ENCODE results near the gene SH3RF3.

The SH3RF3 gene

DNA sequence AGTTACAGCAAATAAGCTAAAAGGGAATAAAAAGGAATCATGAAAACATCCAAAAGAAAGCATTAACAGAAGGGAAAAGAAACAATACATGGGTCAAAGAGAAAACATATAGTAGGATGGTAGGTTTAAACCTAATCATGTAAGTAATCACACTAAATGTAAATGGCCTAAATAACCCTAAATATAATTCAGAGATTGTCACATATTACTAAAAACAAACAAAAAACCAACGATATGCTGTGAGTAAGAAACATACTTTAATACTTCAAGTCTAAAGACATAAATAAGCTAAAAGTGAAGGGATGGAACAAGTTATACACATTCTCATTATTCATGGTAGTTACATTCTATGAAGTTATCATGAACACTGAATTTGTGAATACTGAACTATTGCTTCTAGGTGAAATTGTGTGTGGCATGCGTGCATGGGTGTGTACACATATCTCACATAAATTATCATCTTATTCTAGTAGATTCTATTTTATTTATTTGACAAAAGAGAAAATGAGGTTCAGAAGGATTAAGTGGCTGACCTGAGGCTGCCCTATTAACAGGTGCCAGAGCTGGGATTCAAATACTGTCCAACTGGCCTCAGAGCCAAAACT, 313.8 kb downstream of the SH3RF3 start:
- DNase-seq, result no peak

DNA sequence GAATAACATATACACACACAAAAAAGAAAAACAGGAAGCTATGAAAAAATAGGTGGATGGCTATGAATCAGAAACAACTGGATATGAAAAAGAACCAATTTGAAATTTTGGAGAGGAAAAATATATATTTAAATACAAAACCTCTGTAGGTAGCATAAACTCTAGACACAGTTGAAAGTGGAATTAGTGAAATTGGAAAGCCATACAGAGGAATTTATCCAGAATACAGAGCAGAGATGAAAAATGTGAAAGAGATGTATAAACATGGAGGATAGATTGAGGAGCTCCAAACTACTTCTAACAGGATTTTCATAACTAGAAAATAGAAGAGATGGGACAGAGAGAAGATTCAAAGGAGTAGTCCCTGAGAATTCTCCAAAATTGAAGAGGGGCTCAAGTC, 315.9 kb downstream of the SH3RF3 start:
- no peak for DNase-seq

GRCh38 chr2:109446278-109447131, 317.5 kb downstream of the SH3RF3 start:
- no peak for DNase-seq

GRCh38 chr2:109447251-109447661, 318.3 kb downstream of the SH3RF3 start:
- no peak for DNase-seq

GRCh38 chr2:109447776-109448175, 318.8 kb downstream of the SH3RF3 start:
- DNase-seq, result no peak

GRCh38 chr2:109448207-109448606, 319.2 kb downstream of the SH3RF3 start:
- no peak for DNase-seq

DNA sequence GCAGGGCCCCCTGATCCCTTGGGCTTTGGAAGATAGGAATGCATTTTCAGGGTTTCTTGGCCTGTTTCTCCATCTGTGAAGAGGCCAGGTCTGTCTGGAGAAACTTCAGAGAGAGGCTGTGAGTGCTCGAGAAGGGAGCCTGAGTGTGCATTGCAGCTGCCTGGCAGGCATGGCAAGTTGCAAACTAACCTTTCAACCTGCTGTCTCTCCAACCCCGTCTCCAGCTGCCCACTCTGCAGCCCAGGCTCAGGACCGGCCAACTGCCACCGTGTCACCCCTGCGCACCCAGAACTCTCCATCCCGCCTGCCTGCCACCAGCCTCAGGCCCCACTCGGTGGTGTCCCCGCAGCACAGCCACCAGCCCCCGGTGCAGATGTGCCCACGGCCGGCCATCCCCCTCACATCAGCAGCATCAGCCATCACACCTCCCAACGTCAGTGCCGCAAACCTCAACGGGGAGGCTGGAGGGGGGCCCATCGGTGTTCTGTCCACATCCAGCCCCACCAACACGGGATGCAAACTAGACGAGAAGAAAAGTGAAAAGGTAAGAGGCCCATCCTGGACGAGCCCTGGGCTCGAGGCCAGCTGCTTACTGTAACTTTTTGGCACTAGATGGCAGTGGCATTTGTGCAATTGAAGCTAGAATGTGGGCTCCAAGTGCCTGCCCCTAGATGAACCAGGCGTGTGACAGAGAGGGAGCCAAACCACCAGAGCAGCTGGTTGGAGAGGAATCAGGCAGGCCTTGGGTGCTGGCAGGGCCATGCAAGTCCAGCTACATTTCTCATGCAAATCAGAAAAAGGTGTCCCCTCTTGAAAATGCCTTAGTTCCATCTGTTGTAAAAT, 320.2 kb downstream of the SH3RF3 start:
- no peak for DNase-seq

DNA sequence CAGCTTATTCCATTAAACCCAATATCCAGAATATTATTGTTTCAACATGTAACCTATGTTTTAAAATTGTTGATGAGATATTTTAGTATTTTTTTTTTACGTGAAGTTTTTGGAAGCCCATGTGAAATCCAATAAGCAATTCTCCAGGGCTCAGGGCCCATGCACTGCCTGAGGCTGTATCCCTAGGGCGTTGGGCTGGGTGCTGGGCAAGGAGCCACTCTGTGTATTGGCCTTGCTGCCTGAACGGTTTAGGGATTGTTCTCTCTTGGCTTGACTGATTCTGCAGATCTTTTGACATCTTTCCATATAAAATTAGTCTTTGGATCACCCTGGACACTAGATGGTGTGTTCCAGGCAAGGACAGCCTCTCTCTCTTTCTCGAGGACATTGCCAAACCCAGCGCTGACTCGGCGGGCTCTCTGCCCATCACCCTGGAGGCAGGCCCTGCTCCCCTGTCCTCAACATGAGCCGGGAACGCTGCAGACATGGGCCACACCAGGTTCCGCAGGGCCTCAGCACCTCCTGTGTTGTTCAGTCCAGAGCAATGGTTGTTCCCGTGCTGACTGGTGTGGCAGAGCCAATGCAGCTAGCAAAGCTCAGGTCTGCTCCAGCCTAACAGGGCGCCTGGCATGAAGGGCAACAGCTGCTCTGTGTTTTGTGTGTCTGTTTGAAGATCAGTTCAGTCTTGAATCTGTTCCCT, 321.7 kb downstream of the SH3RF3 start:
- no peak for DNase-seq

- no peak for DNase-seq
Observed at GRCh38 chr2:109451671-109452070, 322.7 kb downstream of the SH3RF3 start.

GRCh38 chr2:109452318-109453305, 323.6 kb downstream of the SH3RF3 start:
- no peak for DNase-seq

DNA sequence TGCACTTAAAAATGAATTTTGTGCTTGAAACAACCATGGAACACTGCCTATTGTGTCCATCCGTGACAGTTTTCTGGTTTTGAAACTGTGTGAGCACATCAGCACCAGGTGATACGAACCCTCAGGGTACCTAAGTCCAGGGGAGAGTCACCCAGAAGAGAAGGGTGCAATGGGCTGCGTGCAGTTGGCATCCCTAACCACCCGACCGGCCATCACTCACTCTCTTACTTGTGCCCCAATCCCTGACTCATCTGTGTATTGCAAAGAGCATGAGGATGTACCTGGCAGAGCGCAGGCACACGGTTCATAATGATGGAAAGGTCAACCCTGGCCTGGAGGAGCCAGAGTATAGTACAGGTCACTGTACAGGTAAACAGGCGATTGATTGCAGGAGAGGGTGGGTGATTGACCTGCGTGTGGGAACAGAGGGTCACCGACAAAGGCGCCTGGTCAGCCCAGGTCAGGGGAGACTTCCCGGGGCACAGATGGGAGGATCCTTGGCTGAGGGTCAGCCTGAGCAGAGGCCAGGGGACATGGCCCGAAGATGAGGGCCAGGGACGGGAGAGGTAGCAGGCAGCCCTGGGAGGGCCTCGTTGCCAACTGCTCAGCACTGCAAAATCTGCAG, 324.5 kb downstream of the SH3RF3 start:
- no peak for DNase-seq

DNA sequence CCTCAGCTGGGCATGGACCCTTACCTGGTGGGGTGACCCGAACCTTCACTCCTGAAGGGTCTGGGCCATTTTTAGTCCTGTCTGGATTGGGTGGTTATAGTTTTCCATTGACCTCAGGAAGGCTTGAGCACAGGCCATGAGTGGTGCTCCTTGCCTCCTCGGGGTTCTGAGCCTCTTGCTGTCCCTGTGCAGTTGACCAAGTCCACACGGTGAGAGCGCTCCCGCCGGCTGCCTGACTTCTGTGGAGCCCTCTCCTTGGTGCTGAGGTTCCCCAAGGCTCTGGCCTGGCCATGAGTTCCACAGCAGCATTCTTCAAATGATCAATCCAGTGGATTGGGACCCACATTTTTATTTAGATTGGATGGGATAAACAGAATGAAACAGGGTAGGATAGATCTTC, 325.3 kb downstream of the SH3RF3 start:
- no peak for DNase-seq

DNA sequence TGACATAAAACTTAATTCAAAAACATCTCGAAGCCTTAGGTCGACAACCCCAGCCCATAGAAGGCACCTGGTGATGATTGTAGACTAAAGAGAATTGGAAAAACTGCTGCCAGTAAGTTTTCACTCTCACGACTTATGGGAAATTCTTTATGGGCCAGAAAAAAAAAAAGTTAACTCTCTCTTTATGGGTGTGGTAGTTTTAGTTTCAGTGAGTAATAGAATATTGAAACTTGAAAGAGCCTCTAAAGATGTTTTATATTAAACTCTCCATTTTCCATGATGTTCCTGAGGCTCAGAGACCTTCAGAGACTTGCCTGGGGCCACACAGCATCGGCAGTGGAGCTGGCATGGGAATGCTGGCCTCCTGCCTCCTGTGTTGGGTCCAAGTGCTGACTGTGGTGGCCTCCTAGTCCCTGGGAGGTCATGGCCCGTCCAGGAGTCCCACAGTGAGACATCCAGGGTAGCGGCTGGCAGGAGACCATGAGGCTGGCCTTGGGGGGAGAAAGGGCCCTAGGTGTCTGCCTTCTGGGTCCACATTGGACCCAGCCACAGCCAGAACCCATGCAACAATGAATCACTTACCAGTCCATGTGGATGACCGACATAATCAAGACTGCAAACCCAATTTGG, 325.9 kb downstream of the SH3RF3 start:
- DNase-seq, result no peak

GRCh38 chr2:109455731-109456691, 327.0 kb downstream of the SH3RF3 start:
- DNase-seq, result no peak

DNA sequence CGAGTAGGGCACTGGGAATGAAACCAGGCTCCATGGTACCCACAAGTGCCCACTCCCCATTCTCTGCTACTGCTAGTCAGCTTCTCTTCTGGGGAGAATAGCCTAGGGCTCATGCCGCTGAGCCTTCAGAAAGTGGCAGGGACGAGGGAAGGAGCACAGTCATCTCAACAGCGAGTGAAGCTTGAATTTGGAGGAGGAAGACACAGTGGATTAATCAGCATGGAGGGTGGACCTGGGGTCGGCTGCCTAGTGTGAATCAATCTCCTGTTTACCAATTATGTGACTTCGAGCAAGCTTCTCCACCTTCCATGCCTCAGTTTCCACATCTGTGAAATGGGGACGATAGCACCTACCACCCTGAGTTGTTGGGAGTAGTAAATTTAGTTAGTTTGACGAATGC, 327.8 kb downstream of the SH3RF3 start:
- no peak for DNase-seq

GRCh38 chr2:109457366-109457765, 328.4 kb downstream of the SH3RF3 start:
- no peak for DNase-seq

- no peak for DNase-seq
Observed at GRCh38 chr2:109457794-109458193, 328.8 kb downstream of the SH3RF3 start.

DNA sequence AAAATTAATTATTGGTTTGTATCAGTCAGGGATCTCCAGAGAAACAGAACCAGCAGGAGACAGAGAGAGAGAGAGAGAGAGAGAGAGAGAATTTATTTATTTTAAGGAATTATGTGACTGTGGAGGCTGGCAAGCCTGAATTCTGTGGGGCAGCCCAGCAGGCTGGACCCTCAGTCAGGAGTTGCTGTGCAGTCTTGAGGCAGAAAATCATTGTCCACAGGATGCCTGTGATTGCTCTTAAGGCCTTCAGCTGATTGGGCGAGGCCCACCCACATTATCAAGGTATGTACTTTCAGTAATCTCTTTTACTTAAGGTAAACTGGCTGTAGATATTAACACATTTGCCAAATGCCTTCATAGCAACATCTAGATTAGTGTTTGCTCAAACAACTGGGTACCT, 329.5 kb downstream of the SH3RF3 start:
- no peak for DNase-seq

GRCh38 chr2:109459485-109459884, 330.5 kb downstream of the SH3RF3 start:
- DNase-seq, result no peak
